ENCODE results near the gene GPR135.

- TF ChIP-seq CTCF (IDR thresholded peaks at IDR 0.05 in 4 of 5, conservative IDR thresholded peaks at IDR 0.05 in 1 of 5) (no peak), POLR2A (IDR thresholded peaks at IDR 0.05) (no peak)
Observed at GRCh38 chr14:59482541-59483331, 17.6 kb upstream of the GPR135 start.

Data from gastrocnemius medialis (tissue), 4 donors.